ENCODE data around the gene SLC2A8. TPM values are rescaled to one million over a fixed set of nuclear protein-coding genes. Genes with fewer than 3 reads are reported as not detected.

The SLC2A8 gene
- 9.6 to 14.1 TPM (median 12.9 TPM) in 5 replicates for total RNA-seq (2022; extraction: Qiagen RNA extraction)

GRCh38 chr9:127396808-127397645, at the start of gene SLC2A8:
Gene SLC2A8, plus strand, starts transcription at chr9:127397169. Its CDS starts 62 bp downstream, at chr9:127397231.

GRCh38 chr9:127423934-127424675, 27.1 kb downstream of the SLC2A8 start, which contains the start of gene ZNF79:
Gene ZNF79, plus strand, starts transcription at chr9:127424382. Its CDS starts 406 bp downstream, at chr9:127424788.

GRCh38 chr9:127450830-127451607, 54.0 kb downstream of the SLC2A8 start, which contains the start of the genes LRSAM1 and RPL12:
Gene LRSAM1, plus strand, starts transcription at chr9:127451510. Its CDS starts 3,018 bp downstream, at chr9:127454528.
Gene RPL12, minus strand, starts transcription at chr9:127451406. Its CDS starts 89 bp downstream, at chr9:127451317.

Other genes starting within 250 kb of the SLC2A8 start
- gene GARNL3, start 132.4 kb upstream of the SLC2A8 start, total RNA-seq (2022; extraction: Qiagen RNA extraction): 2.0 to 3.3 TPM (median 3.2 TPM) in 5 replicates
- gene ZNF79, start 27.2 kb downstream of the SLC2A8 start, total RNA-seq (2022; extraction: Qiagen RNA extraction): 5.6 to 6.9 TPM (median 6.3 TPM) in 5 replicates
- 2,736 to 3,119 TPM (median 2,871 TPM) in 5 replicates for gene RPL12, start 54.2 kb downstream of the SLC2A8 start, total RNA-seq (2022; extraction: Qiagen RNA extraction)
- gene LRSAM1, start 54.3 kb downstream of the SLC2A8 start, total RNA-seq (2022; extraction: Qiagen RNA extraction): 7.3 to 10.0 TPM (median 9.5 TPM) in 5 replicates
- gene STXBP1, start 215.1 kb downstream of the SLC2A8 start, total RNA-seq (2022; extraction: Qiagen RNA extraction): 13.6 to 19.7 TPM (median 18.6 TPM) in 5 replicates

Measured in A549 treated with dexamethasone at 1 μM for 4 hours (cell line).